Sigmoid colon (tissue), 3 donors: Measurements from ENCODE around the gene ATP8A1.

Experiments
- CTCF ChIP-seq, 4 experiments: fragments of 450-650 bp in 3 of 4; fragments of 200-600 bp in 1 of 4; IDR thresholded peaks; one replicate each; pipeline ENCODE4 v1.5.1; 2016 to 2019; ENCODE audit warnings: antibody characterized with exemption in 4 of 4, mild to moderate bottlenecking in 3 of 4, moderate library complexity in 2 of 4
- POLR2A ChIP-seq, 2 donors: fragments of 450-650 bp; IDR thresholded peaks; one replicate each; pipeline ENCODE4 v1.6.1; 2016; ENCODE audit warnings: antibody characterized with exemption in 2 of 2, mild to moderate bottlenecking in 2 of 2, moderate library complexity in 2 of 2

- TF ChIP-seq CTCF (IDR thresholded peaks at IDR 0.05) (no peak), POLR2A (IDR thresholded peaks at IDR 0.05) (no peak)
Measured at GRCh38 chr4:42690537-42690936, 33.6 kb upstream of the ATP8A1 start.
